T-helper 2 cell treated with Interferon-gamma antibody and Interleukin-4, amounts not matched to agents 5 μg/mL and 100 μg/mL, for 36 hours (primary cell): ENCODE data around the gene TCTN3.
A peak's percentile ranks its signal among the peaks of the same experiment; 100 is the strongest.
"Not testable (repeated sequence)": the region's sequence is repeated elsewhere in the genome, so short reads cannot be mapped to it uniquely, and the experiment has no call there.

ENCODE experiments used
- DNase-seq: peaks from one replicate; pipeline ENCODE4 v3.0.0; 2021; ENCODE audit warnings: low spot score
- H3K27ac Mint-ChIP-seq: one replicate; pipeline ENCODE4 v1.8.0; 2021; ENCODE audit warnings: mild to moderate bottlenecking, mixed read lengths
- H3K27me3 Mint-ChIP-seq: one replicate; pipeline ENCODE4 v1.8.0; 2021; ENCODE audit warnings: low read depth, mixed read lengths
- H3K36me3 Mint-ChIP-seq: one replicate; pipeline ENCODE4 v1.8.0; 2021; ENCODE audit warnings: low read depth, mixed read lengths
- H3K4me1 Mint-ChIP-seq: one replicate; pipeline ENCODE4 v1.8.0; 2021; ENCODE audit warnings: low read depth, mixed read lengths
- H3K4me3 Mint-ChIP-seq: one replicate; pipeline ENCODE4 v1.8.0; 2022; ENCODE audit warnings: mild to moderate bottlenecking, moderate library complexity, mixed read lengths
- H3K9me3 Mint-ChIP-seq: one replicate; pipeline ENCODE4 v1.8.0; 2021; ENCODE audit warnings: mixed read lengths

Gene TCTN3

GRCh38 chr10:95693668-95694534 is at the start of gene TCTN3:
Gene TCTN3 (minus strand): TSS chr10:95693927. CDS start chr10:95693899, 28 bp downstream.
- Mint-ChIP-seq H3K4me1 (peaks cover 36% of the 10 kb centered on the region), H3K36me3 (peaks cover 33% of the 10 kb centered on the region), H3K27ac (peak within 1 kb of the TSS; percentile 94), H3K9me3 (peaks cover 12% of the 10 kb centered on the region), H3K4me3 (peak within 1 kb of the TSS; percentile 96), H3K27me3 (no peaks in the 10 kb centered on the region)
- peak; percentile 98 for DNase-seq

- no peak overlapping the region for H3K4me3 Mint-ChIP-seq
- H3K27ac Mint-ChIP-seq: no peak overlapping the region
- peaks cover 14% of the 10 kb centered on the region for H3K9me3 Mint-ChIP-seq
- H3K4me1 Mint-ChIP-seq: peaks cover 23% of the 10 kb centered on the region
- peaks cover 5% of the 10 kb centered on the region for H3K27me3 Mint-ChIP-seq
- DNase-seq: no peak
- H3K36me3 Mint-ChIP-seq: peaks cover 8% of the 10 kb centered on the region
Observed at GRCh38 chr10:95742962-95743535, 49.3 kb upstream of the TCTN3 start.

GRCh38 chr10:95742485-95742884 is 48.8 kb upstream of the TCTN3 start:
- H3K4me3 Mint-ChIP-seq: no peak overlapping the region
- peaks cover 14% of the 10 kb centered on the region for H3K9me3 Mint-ChIP-seq
- peak overlapping the region; percentile 33 for H3K27ac Mint-ChIP-seq
- no peak for DNase-seq
- peaks cover 5% of the 10 kb centered on the region for H3K27me3 Mint-ChIP-seq
- H3K36me3 Mint-ChIP-seq: peaks cover 8% of the 10 kb centered on the region
- H3K4me1 Mint-ChIP-seq: peaks cover 23% of the 10 kb centered on the region

GRCh38 chr10:95741807-95742467 is 48.2 kb upstream of the TCTN3 start:
- H3K27me3 Mint-ChIP-seq: peaks cover 5% of the 10 kb centered on the region
- peak overlapping the region; percentile 33 for H3K27ac Mint-ChIP-seq
- peaks cover 23% of the 10 kb centered on the region for H3K4me1 Mint-ChIP-seq
- no peak overlapping the region for H3K4me3 Mint-ChIP-seq
- H3K36me3 Mint-ChIP-seq: peaks cover 8% of the 10 kb centered on the region
- no peak for DNase-seq
- peaks cover 16% of the 10 kb centered on the region for H3K9me3 Mint-ChIP-seq

GRCh38 chr10:95739056-95739455 is 45.3 kb upstream of the TCTN3 start:
- H3K4me3 Mint-ChIP-seq: no peak overlapping the region
- H3K4me1 Mint-ChIP-seq: peaks cover 23% of the 10 kb centered on the region
- H3K9me3 Mint-ChIP-seq: peaks cover 6% of the 10 kb centered on the region
- H3K36me3 Mint-ChIP-seq: peaks cover 5% of the 10 kb centered on the region
- no peak for DNase-seq
- H3K27ac Mint-ChIP-seq: peak overlapping the region; percentile 17
- H3K27me3 Mint-ChIP-seq: peaks cover 6% of the 10 kb centered on the region

- not testable (repeated sequence) for H3K4me1 Mint-ChIP-seq, H3K36me3 Mint-ChIP-seq, DNase-seq, H3K4me3 Mint-ChIP-seq, H3K27ac Mint-ChIP-seq
- H3K9me3 Mint-ChIP-seq: peaks cover 28% of the 10 kb centered on the region
- peaks cover 21% of the 10 kb centered on the region for H3K27me3 Mint-ChIP-seq
Observed at GRCh38 chr10:95732907-95733306, 39.2 kb upstream of the TCTN3 start.

GRCh38 chr10:95730233-95730632 is 36.5 kb upstream of the TCTN3 start:
- Mint-ChIP-seq H3K27ac (no peak overlapping the region), H3K4me1 (no peaks in the 10 kb centered on the region), H3K27me3 (peaks cover 31% of the 10 kb centered on the region), H3K36me3 (peaks cover 6% of the 10 kb centered on the region), H3K9me3 (peaks cover 26% of the 10 kb centered on the region), H3K4me3 (no peak overlapping the region)
- DNase-seq: no peak

- H3K27me3 Mint-ChIP-seq: peaks cover 32% of the 10 kb centered on the region
- peaks cover 6% of the 10 kb centered on the region for H3K36me3 Mint-ChIP-seq
- H3K9me3 Mint-ChIP-seq: peaks cover 33% of the 10 kb centered on the region
- H3K4me3 Mint-ChIP-seq: no peak overlapping the region
- H3K4me1 Mint-ChIP-seq: no peaks in the 10 kb centered on the region
- H3K27ac Mint-ChIP-seq: no peak overlapping the region
- DNase-seq: no peak
Observed at GRCh38 chr10:95729323-95730055, 35.8 kb upstream of the TCTN3 start.

GRCh38 chr10:95728526-95728925 is 34.8 kb upstream of the TCTN3 start:
- H3K27ac Mint-ChIP-seq: no peak overlapping the region
- H3K9me3 Mint-ChIP-seq: peaks cover 27% of the 10 kb centered on the region
- peaks cover 28% of the 10 kb centered on the region for H3K27me3 Mint-ChIP-seq
- no peak overlapping the region for H3K4me3 Mint-ChIP-seq
- H3K36me3 Mint-ChIP-seq: peaks cover 3% of the 10 kb centered on the region
- H3K4me1 Mint-ChIP-seq: no peaks in the 10 kb centered on the region
- no peak for DNase-seq

GRCh38 chr10:95722496-95722895 is 28.8 kb upstream of the TCTN3 start:
- H3K27ac Mint-ChIP-seq, H3K36me3 Mint-ChIP-seq, H3K4me1 Mint-ChIP-seq, H3K4me3 Mint-ChIP-seq, DNase-seq: not testable (repeated sequence)
- Mint-ChIP-seq H3K27me3 (peaks cover 13% of the 10 kb centered on the region), H3K9me3 (peaks cover 11% of the 10 kb centered on the region)

GRCh38 chr10:95720745-95721144 is 27.0 kb upstream of the TCTN3 start:
- not testable (repeated sequence) for H3K36me3 Mint-ChIP-seq, H3K4me3 Mint-ChIP-seq, H3K27ac Mint-ChIP-seq, H3K27me3 Mint-ChIP-seq, DNase-seq, H3K4me1 Mint-ChIP-seq
- H3K9me3 Mint-ChIP-seq: peaks cover 11% of the 10 kb centered on the region

- Mint-ChIP-seq H3K27me3 (peaks cover 4% of the 10 kb centered on the region), H3K27ac (no peak overlapping the region), H3K4me3 (no peak overlapping the region), H3K36me3 (no peaks in the 10 kb centered on the region), H3K9me3 (no peaks in the 10 kb centered on the region), H3K4me1 (no peaks in the 10 kb centered on the region)
- no peak for DNase-seq
Observed at GRCh38 chr10:95716866-95717265, 23.1 kb upstream of the TCTN3 start.

GRCh38 chr10:95716466-95716865 is 22.7 kb upstream of the TCTN3 start:
- no peak overlapping the region for H3K4me3 Mint-ChIP-seq
- no peaks in the 10 kb centered on the region for H3K4me1 Mint-ChIP-seq
- no peak overlapping the region for H3K27ac Mint-ChIP-seq
- H3K36me3 Mint-ChIP-seq: no peaks in the 10 kb centered on the region
- DNase-seq: no peak
- no peaks in the 10 kb centered on the region for H3K9me3 Mint-ChIP-seq
- H3K27me3 Mint-ChIP-seq: peaks cover 4% of the 10 kb centered on the region
